Measurements from ENCODE around the gene ABCA4.

DNA sequence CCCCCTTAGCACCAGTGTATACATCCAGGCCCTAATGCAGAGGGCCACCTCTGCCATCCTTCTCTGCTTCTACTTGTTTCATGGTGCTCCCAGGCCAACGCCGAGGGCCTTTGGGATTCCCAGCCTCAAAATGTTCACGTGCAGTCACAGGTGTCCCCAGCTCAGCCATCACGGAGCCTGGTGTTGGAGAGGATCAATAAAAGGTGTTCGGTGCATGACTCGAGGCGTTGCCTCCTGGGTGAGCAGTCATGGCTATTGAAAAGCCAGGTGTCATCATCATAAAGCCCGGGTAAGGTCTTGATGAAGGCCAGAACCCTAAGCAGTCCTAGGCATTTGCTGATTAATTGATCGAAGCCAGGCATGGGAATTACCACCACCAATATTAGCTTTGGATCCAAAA, 76.1 kb downstream of the ABCA4 start:
- no peak for TF ChIP-seq POLR2A (IDR thresholded peaks at IDR 0.05; ENCODE audit: low read depth)
- no peak for TF ChIP-seq EP300 (IDR thresholded peaks at IDR 0.05)
- TF ChIP-seq, protein P1, sequence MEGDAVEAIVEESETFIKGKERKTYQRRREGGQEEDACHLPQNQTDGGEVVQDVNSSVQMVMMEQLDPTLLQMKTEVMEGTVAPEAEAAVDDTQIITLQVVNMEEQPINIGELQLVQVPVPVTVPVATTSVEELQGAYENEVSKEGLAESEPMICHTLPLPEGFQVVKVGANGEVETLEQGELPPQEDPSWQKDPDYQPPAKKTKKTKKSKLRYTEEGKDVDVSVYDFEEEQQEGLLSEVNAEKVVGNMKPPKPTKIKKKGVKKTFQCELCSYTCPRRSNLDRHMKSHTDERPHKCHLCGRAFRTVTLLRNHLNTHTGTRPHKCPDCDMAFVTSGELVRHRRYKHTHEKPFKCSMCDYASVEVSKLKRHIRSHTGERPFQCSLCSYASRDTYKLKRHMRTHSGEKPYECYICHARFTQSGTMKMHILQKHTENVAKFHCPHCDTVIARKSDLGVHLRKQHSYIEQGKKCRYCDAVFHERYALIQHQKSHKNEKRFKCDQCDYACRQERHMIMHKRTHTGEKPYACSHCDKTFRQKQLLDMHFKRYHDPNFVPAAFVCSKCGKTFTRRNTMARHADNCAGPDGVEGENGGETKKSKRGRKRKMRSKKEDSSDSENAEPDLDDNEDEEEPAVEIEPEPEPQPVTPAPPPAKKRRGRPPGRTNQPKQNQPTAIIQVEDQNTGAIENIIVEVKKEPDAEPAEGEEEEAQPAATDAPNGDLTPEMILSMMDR (IDR thresholded peaks at IDR 0.05) = no peak

All from esophagus muscularis mucosa (tissue), 4 donors.